IMR-90 (cell line): ENCODE data around the gene SIX5.

Source experiments
- CEBPB ChIP-seq: IDR thresholded peaks from 2 replicates; pipeline ENCODE4 v1.6.1; 2012; ENCODE audit warnings: low read depth, low read length, improper control_type of control experiment
- FOS ChIP-seq: fragments of 150-350 bp; IDR thresholded peaks from 2 replicates; pipeline ENCODE4 v1.6.1; 2016; ENCODE audit warnings: low read depth, low read length
- MAFK ChIP-seq: IDR thresholded peaks from 2 replicates; pipeline ENCODE4 v1.6.1; 2012; ENCODE audit warnings: low read depth, low read length, improper control_type of control experiment
- MXI1 ChIP-seq: IDR thresholded peaks from 2 replicates; pipeline ENCODE4 v1.6.1; 2012; ENCODE audit warnings: low read depth, mild to moderate bottlenecking, low read length, moderate library complexity, borderline replicate concordance
- POLR2A ChIP-seq: IDR thresholded peaks from 2 replicates; pipeline ENCODE4 v1.6.1; 2012; ENCODE audit warnings: mild to moderate bottlenecking, low read depth, low read length
- RAD21 ChIP-seq: IDR thresholded peaks from 2 replicates; pipeline ENCODE4 v1.6.1; 2012; ENCODE audit warnings: low read length, improper control_type of control experiment
- RCOR1 ChIP-seq: IDR thresholded peaks from 2 replicates; pipeline ENCODE4 v1.6.1; 2012; ENCODE audit warnings: mild to moderate bottlenecking, low read length, improper control_type of control experiment; ENCODE audit not compliant: insufficient replicate concordance
- SMC3 ChIP-seq: fragments of 150-350 bp; IDR thresholded peaks from 2 replicates; pipeline ENCODE4 v1.6.1; 2016; ENCODE audit warnings: low read depth, mild to moderate bottlenecking, antibody characterized with exemption, low read length, moderate library complexity
- TF ChIP-seq, protein P1 (sequence below): conservative IDR thresholded peaks from 2 replicates; pipeline ENCODE4 v1.5.1; 2012; ENCODE audit warnings: mild to moderate bottlenecking, low read depth, low read length, improper control_type of control experiment

DNA sequence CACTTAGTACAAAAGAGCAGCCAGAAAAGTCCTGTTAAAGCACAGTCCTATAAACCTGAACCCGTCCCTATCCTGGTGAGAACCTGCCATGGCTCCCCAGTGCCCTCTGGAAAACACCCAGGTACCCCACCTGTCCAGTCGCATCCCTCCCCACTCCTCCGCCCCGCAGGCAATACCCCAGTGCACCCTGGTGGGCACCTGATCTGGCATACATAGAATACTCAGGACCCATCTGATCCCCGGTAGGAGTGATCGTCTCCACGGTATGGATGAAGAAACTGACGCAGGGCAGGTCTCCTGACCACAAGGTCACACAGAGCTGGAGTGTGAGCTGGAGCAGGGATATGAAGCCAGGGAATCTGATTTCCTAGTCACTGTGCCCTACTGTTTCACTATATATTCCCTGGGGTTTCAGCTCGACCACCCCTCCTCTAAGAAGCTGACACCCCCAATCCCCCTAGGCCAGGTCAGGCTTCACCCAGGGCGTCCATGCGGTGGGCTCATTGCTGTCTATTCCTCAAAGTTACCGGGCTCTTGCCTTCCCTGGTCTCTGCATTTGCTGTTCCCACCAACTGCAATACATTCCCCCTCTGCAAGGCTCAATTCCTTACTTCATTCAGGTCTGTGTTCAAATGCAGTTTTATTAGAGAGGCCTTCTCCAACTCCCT lies 50.9 kb downstream of the SIX5 start:
- TF ChIP-seq, protein P1, sequence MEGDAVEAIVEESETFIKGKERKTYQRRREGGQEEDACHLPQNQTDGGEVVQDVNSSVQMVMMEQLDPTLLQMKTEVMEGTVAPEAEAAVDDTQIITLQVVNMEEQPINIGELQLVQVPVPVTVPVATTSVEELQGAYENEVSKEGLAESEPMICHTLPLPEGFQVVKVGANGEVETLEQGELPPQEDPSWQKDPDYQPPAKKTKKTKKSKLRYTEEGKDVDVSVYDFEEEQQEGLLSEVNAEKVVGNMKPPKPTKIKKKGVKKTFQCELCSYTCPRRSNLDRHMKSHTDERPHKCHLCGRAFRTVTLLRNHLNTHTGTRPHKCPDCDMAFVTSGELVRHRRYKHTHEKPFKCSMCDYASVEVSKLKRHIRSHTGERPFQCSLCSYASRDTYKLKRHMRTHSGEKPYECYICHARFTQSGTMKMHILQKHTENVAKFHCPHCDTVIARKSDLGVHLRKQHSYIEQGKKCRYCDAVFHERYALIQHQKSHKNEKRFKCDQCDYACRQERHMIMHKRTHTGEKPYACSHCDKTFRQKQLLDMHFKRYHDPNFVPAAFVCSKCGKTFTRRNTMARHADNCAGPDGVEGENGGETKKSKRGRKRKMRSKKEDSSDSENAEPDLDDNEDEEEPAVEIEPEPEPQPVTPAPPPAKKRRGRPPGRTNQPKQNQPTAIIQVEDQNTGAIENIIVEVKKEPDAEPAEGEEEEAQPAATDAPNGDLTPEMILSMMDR = no peak
- TF ChIP-seq RAD21 = no peak
- no peak for TF ChIP-seq CEBPB
- no peak for TF ChIP-seq POLR2A
- no peak for TF ChIP-seq MXI1
- TF ChIP-seq SMC3 = no peak
- no peak for TF ChIP-seq MAFK
- TF ChIP-seq FOS = no peak
- no peak for TF ChIP-seq RCOR1
